ENCODE measurements around the gene LY9.

The LY9 gene, protein sequence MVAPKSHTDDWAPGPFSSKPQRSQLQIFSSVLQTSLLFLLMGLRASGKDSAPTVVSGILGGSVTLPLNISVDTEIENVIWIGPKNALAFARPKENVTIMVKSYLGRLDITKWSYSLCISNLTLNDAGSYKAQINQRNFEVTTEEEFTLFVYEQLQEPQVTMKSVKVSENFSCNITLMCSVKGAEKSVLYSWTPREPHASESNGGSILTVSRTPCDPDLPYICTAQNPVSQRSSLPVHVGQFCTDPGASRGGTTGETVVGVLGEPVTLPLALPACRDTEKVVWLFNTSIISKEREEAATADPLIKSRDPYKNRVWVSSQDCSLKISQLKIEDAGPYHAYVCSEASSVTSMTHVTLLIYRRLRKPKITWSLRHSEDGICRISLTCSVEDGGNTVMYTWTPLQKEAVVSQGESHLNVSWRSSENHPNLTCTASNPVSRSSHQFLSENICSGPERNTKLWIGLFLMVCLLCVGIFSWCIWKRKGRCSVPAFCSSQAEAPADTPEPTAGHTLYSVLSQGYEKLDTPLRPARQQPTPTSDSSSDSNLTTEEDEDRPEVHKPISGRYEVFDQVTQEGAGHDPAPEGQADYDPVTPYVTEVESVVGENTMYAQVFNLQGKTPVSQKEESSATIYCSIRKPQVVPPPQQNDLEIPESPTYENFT

DNA sequence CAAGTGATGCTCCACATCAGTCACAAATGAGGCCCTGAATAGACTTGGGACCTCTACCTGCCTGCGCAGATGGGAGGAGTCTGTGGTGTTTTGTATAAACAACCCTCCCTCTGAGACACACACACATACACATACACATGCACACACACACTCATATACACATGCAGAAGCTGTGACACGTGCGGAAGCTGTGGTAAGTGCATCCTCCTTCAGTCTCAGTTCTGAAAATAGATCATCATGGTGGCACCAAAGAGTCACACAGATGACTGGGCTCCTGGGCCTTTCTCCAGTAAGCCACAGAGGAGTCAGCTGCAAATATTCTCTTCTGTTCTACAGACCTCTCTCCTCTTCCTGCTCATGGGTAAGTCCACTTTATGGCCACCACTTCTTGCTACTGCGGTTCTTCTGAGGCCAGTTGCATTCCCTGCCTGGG lies at the start of gene LY9:
LY9 (plus strand) TSS at position 224 of the 433 bp plus-strand sequence; CDS start at position 238, 14 bp downstream.
- peak; percentile 91 for DNase-seq

DNA sequence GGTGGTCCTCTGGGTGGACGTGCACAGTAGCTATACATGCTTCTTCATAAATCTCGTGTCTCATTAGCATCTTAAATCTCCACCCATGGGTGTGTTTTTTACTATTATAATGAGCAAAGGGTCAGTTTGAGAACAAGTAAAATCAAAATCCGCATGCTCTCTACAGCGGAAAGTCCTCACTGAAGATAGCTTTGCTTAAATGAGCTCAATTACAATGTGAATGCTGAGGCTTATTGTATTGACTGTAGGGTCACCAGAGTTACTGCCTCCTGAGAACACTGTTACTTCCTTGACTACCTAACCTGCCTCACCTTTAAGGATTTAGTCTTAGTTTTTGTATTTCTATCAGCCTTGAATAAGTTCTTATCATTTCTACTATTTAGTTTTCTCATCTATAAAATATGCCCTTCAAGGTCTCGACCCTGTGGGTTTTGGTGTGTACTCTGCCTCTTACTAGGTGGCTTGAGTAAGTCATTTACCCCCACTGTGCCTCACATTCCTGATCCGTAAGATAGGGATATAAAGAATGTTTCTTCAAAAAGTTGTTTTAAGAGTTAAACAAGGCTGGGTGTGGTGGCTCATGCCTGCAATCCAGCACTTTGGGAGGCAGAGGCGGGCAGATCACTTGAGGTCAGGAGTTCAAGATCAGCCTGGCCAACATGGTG lies 49.0 kb upstream of the LY9 start:
- DNase-seq: no peak

DNA sequence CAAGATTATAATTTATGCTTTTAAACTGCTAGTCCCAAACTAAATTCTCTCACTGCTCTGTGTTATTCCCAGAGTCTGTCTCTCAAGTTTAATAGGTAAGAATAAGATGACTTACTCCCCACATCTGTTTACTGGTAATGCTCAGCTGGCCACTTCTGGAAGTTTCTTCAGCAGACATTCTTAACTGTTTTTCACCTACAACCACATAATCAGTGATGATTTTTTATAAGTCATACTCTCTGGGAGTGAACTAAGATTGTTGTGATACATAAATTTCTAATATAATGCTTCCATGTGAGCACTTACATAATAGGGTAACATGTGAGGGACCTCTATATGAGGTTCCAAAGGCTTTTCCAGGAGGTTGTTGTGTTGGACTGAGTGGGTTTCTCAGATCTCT lies 48.3 kb upstream of the LY9 start:
- DNase-seq: no peak

DNA sequence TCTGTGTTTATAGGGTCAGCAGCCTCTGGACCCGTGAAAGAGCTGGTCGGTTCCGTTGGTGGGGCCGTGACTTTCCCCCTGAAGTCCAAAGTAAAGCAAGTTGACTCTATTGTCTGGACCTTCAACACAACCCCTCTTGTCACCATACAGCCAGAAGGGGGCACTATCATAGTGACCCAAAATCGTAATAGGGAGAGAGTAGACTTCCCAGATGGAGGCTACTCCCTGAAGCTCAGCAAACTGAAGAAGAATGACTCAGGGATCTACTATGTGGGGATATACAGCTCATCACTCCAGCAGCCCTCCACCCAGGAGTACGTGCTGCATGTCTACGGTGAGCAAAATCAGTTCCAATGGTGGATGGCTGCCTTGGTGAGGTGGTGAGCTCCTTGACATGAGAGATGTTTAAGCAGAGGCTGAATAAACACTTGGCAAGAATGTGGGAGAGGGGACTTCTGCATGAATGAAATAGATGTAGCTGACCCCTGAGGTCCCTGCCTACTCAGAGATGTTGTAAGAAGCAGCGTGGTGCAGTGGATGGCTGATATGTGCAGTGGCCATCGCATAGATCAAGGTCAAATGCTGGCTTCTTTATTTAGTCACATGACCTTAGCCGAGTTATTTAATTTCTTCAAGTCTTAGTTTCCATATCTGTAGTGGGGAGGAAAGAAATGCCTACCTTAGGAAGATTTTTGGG lies 47.6 kb upstream of the LY9 start:
- DNase-seq: no peak

DNA sequence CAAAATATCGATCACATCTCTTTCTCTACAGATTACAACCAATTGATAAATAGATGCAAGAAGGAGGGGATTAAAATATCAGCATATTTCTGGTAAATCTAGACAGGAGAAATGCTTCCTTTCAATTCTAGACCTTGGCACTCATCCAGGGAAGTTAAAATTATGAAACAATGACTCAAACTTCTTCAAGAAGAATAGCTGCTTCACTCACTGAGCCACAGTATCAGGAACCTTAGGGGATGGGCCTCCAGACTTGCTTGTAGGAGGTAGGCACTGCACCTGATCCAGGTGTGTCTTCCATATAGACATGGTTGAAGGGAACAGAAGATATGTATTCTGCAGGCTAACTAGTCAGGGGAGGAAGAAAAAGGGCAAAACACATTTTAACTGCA lies 47.1 kb upstream of the LY9 start:
- no peak for DNase-seq

DNA sequence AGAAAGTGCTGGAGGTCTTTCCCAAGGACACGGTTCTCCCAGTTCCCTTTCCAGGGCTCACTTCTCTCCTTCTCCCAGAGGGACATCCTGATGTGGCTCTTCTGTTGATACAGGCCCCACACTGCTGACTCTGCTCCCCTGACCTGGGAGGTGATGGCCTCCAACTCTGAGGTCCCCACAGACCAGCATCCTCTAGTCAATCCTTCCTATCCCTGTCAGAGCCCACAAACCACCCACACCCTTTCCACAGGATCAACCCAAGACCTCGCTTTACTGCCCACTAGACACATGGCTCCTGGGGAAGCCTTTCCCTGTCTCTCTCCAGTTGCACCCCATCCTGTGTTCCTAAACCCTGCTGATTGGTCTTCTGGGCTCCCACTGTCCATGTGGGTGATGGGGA lies 45.4 kb upstream of the LY9 start:
- DNase-seq: no peak

DNA sequence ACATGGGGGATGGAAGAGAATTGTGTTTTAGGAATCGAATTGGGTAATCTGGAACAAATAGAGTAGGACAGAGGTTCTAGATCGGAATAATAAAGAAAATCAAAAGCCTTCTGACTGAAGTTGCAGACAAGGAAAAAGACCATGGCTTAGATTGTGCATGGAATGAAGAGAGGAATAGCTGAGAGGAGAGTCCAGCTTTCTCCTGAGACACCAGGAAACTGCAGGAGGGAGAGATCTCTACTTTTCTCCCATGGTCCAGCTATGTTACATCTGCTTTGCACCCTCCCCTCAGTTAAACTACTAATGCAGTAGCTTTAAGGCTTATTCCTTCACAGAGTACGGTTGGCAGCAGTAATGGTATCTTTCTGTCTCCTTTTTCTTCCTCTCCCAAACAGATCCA lies 43.6 kb upstream of the LY9 start:
- no peak for DNase-seq

DNA sequence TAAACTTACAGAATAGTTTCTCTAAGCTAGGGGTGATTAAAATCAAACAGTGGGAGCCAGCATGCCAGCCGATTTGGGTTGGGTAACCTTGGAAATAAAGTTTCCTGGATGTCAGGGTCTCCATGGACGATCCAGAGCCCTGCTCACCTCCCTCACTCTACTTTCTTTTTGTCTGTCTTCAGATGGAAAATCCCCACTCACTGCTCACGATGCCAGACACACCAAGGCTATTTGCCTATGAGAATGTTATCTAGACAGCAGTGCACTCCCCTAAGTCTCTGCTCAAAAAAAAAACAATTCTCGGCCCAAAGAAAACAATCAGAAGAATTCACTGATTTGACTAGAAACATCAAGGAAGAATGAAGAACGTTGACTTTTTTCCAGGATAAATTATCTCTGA lies 43.0 kb upstream of the LY9 start:
- DNase-seq: no peak

DNA sequence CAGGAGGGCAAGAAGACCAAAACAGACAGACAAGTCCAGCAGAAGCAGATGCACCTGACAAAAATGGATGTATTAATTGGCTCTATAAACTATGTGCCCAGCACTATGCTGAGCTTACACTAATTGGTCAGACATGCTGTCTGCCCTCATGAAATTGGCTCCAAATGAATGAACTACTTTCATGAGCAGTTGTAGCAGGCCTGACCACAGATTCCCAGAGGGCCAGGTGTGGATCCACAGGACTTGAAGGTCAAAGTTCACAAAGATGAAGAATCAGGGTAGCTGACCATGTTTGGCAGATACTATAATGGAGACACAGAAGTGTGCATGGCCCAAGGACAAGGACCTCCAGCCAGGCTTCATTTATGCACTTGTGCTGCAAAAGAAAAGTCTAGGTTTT lies 42.4 kb upstream of the LY9 start:
- DNase-seq: no peak

DNA sequence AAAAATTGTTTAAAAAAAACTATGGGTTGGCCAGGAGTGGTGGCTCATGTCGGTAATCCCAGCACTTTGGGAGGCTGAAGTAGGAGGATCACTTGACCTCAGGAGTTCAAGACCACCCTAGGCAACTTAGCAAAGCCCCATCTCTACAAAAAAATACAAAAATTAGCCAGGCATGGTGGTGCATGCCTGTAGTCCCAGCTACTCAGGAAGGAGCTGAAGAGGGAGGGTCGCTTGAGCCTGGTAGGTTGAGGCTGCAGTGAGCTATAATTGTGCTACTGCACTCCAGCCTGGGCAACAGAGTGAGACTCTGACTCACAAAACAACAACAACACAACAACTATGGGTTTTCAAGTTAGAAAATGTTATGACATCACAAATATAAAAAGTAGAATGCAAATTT lies 40.5 kb upstream of the LY9 start:
- no peak for DNase-seq

DNA sequence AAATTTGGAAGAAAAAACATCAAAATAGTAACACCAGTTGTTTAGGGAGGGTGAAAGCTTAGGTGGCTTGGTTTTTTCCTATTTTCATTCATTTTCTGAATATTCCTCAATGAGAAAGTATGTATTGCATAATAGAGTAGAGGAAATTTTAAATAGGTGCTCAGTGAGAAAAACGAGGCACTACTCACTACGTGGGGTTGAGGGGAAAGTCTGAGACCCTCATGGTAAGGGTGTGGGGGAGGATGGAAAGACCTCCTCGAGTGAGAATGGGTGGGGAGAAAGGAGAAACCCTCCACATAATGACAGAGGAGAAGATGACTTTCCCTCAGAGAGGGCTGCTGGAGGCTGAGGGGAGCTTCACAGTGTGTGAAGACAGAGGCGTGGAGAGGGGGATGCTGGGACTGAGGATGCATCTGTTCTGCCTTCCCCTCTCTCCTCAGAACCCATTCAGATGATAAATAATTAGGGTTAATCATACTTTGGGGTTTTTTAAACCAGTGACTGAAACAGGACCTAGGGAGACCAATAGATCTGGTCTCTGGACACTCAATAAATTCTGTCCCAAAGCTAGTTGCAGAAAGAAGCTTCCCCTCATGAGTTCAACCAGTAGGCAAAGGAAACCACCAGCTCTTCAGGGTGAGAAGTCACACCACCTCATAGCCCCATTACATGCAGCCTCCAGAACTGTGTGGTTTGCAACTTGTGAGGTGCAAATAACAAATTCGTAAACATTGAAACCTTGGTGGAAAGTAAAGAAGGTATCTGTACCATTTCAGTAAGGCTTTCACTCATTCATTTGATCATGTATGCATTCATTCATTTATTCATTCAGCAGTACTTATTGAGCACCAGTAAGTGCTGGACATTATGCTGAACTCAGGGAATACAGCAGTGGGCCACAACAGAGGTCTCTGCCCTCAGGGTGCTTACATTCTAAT lies 39.8 kb upstream of the LY9 start:
- no peak for DNase-seq

DNA sequence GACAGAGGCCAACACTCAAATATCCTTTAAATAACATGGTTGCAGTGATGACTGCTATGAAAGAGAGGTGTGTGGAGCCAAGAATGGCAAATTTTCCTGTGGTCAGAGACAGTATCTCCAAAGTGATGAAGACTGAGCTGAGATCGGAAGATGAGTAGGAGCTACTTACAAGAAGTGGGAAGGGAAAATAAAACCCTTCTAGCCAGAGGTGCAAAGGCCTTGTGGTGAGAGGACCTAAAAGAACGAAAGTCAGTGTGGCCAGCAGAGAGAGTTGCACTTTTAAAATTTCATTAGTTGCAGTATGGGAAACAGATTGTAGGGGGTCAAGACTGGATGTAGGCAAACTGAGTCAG lies 39.1 kb upstream of the LY9 start:
- no peak for DNase-seq

DNA sequence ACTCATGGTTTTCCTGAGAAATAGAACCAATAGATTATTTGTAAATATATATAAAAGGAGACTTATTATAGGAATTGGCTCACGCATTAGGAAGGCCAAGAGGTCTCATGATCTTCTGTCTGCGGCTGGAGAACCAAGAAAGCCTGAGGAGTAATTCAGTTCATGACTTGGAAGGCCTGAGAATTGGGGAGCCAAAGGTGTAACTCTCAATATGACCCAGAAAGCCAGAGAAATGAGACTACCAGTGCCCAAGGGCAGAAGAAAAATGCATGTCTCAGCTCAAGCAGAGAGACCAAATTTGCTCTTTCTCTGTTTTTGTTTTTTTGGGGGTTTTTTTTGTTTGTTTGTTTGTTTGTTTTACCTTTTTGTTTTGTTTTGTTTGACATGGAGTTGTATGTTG lies 37.5 kb upstream of the LY9 start:
- no peak for DNase-seq

DNA sequence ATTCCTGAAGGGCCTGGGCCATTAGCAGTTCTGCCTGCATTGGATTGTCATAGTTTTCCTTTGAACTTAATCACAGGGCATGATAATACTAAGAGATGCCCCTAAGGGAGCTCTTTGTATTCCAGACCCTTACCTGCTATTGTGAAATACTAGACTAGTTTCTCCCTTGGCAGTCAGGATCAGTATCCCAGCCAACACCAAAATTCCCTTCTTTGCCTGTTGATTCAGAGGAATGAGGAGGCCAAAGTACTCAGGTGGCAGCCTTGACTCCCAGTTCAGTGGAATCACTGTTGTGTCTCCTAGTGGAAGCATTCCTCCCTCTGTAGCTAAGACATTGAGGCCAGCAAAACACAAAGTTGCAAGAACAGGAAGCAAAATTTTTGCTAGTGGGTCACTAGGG lies 36.2 kb upstream of the LY9 start:
- DNase-seq: no peak

DNA sequence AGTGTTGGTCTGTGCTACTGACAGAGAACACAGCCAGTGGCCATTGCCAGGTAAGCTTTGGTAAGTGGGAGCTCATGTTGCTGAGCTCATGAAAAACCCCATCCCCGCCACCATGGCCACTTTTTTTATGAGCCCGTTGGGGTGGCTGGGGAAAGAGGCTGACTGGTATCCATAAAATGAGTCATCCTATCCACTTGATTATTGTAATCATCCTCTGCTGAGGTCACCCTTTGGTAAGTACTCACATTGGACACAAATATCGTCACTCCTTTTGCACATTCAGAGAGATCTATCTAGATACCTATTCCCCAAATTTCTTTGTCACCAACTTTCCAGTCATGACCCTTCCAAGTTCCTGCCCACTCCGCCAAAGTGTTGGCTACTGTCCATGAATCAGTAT lies 34.9 kb upstream of the LY9 start:
- no peak for DNase-seq

DNA sequence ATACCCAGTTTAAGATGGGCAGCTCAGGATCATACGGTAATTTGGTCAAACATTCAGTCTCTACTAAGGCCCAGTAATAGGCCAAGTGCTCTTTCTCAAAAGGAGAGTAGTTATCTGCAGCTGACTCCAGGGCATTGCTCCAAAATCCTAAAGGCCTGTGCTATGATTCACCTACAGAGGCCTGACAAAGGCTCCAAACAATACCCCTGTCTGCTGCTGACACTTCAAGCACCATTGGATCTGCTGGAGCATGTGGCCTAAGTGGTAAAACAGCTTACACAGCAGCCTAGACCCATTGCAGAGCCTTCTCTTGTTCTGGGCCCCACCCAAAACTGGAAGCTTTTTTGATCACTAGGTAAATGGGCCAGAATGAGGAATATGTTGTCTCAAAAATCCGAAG lies 34.1 kb upstream of the LY9 start:
- DNase-seq: no peak

DNA sequence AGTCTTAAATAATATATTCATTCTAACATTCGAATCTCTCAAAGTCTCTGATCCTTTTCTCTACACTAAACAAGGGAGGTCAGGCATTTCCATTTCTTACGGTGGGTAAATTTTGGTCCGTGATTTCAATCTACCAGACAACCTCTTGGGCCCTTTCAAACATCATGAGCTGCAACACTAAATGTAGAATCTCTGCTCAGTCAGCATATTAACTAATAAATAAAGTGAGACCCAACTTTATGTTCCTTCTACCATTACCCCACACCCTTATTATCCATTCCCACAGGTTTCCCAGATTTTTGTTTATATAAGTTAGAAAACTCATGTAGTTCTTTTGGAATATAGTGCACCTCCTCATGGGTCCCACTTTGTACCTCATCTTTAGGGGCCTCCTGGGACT lies 32.0 kb upstream of the LY9 start:
- DNase-seq: no peak

DNA sequence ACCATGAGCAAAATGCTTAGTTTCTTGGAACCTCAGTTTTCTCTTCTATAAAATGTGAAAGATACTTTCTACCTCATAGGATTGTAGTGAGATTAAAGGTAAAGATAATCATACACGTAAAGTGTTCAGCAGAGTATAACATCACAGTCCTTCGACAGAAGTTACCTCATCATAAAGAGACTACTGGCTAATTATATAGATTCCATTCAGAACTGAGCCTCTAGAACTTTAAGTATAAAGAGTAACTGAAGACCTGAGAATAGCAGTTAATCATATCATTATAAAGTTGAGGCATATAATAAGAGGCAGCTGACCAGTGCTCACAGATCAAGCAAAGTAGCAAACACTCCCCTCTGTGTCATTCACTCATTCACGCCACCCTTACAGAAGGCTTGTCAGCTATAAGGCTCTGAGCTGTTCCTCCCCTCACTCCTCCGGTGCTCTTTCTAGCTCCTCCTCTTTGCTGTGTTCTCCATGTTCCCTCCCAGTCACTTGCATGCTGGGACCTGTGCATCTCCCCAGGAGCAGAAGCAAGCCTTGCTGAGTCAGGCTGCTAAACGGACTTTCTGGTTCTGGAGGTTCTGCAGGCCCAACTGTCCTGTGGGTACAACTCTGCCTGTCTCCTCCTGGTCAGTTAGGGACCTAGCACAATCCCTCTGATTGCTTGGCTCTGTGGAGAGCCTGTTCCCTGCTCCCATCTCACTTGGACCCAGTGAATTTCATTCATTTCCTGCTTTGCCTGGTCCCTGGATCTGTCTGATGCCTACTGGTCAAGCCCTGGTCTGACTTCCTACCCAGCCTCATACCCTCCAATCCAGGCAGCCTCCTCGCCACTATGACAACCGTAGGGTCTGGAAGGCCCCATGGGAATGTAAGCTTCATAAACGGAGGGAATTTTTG lies 28.3 kb upstream of the LY9 start:
- DNase-seq: peak; percentile 72

DNA sequence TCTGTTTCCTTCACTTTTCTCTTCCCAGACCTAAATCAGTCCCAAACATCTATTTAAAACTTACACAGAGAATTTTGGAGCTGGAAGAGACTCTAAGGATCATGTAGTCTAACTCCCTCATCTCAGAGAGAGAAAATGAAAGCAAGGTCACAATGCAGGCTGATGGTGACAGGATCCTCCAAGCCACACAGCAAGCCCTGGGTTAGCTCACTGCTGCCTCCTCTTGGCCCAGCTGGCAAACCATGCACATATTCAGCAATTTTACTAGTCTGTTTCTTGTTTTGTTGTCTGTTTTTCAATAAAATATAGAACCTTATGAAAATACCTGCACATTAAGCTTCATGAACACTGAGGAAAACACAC lies 27.7 kb upstream of the LY9 start:
- peak; percentile 93 for DNase-seq

DNA sequence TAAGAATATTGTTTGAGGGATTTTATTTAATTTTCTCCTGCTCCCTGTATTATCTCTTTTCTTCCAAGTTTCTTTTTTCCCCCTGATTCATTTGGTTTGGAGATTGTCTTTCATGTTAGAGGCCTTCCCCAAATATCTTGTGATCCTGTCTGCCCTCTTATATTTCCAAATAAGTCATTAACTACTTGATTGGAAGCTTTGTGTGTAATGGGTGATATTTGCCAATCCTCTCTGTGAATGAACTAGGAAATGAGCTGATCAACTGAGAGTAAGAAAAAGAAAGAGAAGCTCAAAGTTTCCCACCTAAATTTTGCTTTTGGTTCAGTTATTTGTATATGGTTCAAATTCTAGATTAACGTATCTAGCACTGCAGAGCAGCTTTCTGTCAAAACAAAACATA lies 23.6 kb upstream of the LY9 start:
- no peak for DNase-seq

DNA sequence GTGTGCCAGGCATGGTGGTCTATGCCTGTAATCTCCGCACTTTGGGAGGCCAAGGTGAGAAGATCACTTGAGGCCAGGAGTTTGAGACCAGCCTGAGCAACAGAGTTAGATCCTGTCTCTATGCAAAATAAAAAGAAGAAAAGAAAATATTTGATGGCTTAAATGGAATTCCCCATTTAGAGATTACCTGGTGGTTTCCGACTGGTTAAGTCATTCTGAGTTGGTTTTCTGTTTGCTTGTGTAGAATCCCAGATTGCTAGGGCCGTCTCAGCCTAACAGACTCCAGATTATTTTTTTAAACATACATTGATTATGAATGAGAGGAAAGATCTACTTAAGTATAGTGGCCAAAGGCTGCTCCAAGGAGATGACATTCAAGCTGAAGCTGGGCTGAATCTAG lies 22.9 kb upstream of the LY9 start:
- DNase-seq: no peak

Data from activated effector memory CD4-positive, alpha-beta T cell treated with anti-CD3 and anti-CD28 coated beads, Interleukin-2, amount 50 U/mL, for 16 hours (primary cell).